ENCODE results near the gene SYNRG. TPM values are rescaled to one million over a fixed set of nuclear protein-coding genes. Genes with fewer than 3 reads are reported as not detected.
"Not testable (repeated sequence)": the region's sequence is repeated elsewhere in the genome, so short reads cannot be mapped to it uniquely, and the experiment has no call there.

SYNRG gene
- total RNA-seq, 1 donor from 2014 or later: 22.3 TPM

DNA sequence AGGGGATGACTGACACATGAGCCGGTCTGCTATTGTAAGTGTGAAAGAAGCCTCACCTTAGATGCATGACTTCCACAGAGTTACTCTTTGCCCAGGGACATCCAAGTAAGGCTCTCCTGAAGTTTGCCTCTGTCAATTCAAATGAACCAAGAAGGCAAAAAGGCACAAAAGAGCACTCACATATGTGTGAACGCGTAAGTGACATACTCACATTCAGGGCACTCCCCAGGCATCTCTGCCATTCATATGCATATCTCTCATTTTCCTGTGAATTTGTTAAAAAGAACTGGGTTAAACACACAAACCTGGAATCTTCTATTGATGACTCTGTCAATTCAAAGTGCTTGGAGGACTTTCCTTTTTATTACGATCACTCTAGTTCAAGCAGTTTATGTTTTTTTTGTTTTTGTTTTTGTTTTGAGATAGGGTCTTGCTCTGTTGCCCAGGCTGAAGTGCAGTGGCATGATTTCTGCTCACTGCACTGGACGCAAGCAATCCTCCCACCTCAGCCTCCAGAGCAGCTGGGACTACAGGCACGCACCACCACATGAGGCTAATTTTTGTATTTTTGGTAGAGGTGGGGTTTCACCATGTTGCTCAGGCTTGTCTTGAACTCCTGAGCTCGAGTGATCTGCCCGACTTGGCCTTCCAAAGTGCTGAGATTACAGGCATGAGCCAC lies 70.1 kb downstream of the SYNRG start:
- ATAC-seq: peak; percentile 48

DNA sequence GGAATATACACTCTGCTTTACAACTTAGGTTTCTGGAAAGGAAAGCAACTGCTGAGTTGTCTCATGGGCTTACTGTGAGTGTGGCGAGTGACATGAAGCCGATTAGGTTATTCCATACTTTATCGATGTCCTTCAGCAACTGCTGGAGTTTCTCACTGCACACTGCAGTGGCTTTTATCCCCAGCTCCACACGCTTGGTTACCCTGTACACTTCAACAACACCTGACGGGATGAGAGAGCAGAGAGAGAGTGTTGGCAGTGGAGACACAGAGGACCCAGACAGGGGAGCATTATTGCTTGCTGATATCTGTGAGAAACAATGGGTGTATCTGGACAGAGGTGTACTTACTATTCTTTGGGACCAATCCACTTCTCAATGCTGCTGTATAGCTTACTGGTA lies 73.3 kb downstream of the SYNRG start:
- ATAC-seq: no peak

DNA sequence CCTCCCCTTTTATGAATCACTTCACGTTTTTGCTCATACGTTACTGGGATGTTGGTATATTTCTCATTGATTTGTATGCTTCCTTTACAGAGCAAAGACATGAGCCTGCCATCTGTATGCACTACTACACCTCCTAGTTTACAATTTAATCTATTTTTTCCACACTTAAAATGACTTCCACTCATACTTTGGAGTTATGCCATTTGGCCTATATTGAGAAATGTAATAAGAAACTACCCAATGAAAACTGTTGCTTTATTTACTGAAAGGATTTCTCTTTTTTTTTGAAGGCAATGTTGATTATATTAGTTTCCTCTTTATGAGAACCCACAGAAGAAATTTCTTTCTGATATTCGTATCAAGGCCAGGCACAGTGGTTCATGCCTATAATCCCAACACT lies 76.5 kb downstream of the SYNRG start:
- no peak for ATAC-seq

DNA sequence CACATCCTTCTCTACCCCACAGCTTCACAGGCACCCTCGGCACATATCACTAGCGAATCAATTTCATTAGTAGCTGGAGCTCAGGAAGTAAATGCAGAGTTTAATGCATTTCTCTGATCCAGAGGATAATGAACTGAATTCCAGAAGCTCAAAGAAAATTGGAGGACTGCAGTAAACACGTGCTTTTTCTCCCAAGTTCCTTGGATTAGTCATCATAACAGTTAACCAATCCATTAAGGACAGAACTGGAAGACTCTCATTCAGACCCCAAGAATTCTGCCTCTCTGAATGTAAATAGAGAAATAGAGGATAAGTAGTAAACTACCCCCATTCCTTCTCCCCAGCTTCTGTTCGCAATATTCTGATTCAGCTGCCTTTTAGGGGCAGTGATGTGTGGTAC lies 78.8 kb downstream of the SYNRG start:
- no peak for ATAC-seq

DNA sequence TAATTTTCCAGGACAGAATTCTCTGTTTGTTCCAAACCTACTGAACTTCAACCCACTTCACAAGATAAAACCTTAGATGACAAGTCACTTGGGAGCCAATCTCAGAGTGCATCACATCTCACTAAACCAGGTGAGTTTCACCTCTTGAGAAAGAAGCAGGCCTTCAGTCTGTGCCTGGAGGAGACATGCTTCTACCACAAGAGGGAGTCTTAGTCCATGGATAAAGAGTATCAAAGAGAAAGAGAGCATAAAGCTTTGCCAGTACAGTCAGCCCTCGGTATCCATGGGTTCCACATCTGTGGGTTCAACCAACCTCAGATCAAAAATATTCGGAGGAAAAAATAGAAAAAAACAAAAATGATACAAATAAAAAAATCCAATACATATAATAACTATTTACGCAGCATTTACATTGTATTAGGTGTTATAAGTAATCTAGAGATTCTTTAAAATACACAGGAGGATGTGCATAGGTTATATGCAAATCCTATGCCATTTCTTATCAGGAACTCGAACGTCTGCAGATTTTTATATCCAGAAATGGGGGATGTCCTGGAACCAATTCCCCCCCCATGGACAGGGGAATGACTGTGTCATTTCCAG lies 81.9 kb downstream of the SYNRG start:
- peak; percentile 88 for ATAC-seq

DNA sequence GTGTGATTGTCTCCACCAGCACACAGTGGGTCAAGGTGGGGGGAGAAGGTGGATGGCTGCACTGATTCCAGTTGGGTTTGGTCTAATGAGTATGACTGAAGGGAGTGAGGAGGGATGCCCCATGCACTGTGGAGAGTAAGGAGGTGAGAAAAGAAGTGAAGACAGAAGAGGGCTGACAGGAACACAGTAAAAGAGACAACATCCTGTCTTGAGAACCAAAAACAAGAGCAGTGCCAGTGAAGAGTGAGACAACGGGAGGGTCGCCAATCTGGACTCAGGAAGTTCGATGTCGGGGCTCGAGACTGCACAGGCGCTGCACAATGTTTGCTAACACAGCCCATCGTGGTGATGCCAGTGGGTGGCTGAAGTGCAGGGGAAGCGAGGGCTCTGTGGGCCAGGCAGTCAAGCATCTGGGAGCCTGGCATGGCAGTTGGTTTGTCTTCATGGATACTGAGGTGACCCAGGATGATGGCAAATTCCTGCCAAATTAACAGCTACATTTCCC lies 85.5 kb downstream of the SYNRG start:
- no peak for ATAC-seq

DNA sequence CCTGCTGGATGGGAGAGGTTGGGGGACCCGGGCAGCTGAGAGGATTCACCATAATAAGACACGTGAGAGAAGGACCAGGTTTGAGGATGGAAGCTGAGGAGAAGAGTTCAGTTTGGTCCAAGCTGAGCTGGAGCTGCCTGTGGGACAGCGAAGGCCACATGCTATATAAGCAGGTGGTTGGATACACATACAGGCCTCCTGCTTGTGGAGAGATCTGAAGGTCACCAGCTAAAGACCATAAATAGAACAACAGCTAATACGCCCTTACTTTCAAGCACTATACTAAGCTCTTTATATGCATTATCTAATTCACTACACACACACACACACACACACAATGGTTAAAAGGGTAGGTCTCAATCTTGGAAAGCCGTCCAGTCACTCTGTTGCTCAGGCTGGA lies 87.4 kb downstream of the SYNRG start:
- ATAC-seq: no peak

DNA sequence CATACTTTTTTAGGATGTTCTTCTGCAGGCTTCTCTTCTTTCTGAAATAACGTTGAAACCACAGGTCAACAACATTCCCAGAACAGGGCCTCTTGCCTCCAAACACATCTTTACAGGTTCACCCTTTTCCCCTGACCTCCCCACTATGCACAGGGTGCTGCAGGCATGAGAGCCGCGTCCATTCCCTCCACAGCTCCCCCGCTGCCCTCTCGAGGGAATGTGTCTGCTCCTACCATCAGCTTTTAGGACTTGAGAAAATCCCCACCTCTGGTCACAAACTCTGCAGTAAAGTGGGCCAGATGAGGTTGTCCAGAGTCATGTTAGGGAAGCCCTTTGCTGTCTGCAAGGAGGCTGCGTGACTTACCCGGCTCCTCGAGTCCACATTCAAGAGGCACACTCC lies 89.0 kb downstream of the SYNRG start:
- no peak for ATAC-seq

DNA sequence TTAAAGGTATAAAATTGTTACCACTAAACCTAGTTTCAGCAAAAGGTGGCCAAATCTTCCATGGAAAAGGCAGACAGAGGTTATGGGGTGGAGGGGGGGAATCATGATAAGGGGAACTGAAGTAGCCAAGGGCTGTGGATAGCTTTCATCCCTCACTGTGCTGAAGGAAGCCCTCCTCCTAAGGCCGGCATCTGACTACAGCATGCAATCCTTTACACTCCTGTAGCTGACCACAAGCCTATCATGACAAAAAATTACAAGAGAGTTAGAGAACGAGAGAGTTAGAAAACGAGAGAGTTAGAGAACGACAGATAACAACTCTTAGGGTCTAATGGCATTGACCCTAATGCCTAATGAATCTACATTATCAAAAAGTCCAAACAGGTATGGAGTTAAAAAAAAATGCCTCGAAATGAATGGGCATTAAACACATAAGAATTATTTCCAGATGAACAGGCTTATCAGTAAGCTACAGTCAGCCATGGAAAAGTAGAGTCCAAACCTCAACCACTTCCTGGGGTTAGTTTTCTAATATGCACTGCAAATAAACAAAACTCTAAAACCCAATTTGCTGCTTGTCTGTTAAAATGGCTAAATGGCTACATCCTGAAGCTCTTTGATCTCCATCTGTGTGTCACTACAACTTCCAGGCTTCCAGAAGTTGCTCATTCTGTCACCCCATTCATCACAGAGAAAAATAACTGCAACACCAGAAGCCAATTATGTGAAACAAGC lies 89.8 kb downstream of the SYNRG start:
- ATAC-seq: no peak

DNA sequence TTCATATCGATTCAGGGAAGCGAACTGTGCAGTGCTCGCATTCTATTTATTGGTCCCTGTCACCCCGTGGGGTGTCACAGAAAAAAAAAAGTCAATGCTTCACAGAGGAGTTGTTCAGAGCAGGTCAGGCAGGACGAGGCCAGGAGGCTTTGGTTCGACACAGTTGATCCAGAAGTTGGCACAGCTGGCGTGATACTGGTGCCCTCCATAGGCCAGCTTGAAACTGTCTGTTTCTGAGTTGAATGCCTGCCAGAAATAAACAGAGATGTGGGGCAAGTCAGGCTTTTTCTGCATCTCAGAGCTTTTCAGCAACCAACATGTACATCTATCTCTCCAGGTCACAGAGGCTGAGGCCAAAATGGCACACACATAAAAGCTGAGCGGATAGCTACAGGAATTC lies 90.4 kb downstream of the SYNRG start:
- ATAC-seq: peak; percentile 46

DNA sequence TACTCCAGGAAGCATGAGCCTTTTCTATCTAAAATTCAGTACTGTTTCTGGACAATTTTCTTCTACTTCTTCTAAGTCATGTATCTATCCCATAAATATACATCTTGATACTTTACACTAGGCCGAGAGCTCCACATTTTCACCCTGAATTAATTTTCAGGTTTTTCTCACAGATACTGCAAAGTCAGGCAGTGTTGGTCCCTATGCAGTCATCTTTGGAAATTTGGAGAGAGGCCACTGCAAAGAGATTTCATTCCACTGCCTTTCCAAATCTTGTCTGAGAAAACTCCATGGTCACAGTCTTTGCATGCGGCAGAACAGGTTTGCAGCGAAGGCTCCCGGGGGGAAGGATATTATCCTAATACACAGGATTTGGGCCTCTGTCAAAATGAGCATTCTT lies 91.3 kb downstream of the SYNRG start:
- ATAC-seq: no peak

DNA sequence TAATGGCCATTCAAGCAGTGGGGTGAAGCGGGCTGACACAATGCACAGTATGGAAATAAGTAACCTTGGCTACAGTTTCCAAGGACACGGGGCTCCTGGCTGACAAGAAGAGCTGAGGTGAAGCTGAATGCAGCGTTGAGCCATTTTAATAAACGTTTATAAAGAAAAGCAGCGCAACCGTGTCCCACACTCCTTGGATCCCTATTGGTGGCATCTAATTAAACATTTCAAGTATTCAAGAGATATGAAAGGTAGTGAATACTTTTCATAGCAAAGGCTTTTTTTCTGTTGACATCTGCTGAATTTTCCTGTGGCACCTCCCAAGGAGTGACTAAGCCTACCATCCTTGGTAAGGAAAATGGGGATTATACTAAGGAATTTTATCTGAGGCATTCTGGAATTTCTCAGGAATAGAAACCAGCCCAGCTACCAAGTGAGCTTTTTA lies 93.1 kb downstream of the SYNRG start:
- ATAC-seq: no peak

DNA sequence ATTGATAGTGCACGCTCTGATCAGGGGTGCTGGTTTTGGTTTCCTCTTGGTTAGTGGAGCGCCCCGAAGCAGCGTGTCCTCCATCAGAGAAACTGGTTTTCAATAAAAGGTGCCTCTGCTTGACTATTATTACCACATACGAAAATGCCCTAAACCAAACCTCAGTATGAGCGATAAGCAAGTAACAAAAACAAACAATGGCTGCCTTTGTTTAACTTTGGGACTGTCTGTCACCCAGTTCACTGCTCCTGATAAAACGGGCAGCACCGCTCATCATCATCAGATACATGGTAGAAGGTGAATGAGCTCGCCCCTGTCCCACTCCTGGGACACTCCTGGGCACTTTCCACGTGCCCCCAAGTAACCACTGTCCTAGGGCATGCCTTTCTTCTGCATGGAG lies 95.5 kb downstream of the SYNRG start:
- no peak for ATAC-seq

DNA sequence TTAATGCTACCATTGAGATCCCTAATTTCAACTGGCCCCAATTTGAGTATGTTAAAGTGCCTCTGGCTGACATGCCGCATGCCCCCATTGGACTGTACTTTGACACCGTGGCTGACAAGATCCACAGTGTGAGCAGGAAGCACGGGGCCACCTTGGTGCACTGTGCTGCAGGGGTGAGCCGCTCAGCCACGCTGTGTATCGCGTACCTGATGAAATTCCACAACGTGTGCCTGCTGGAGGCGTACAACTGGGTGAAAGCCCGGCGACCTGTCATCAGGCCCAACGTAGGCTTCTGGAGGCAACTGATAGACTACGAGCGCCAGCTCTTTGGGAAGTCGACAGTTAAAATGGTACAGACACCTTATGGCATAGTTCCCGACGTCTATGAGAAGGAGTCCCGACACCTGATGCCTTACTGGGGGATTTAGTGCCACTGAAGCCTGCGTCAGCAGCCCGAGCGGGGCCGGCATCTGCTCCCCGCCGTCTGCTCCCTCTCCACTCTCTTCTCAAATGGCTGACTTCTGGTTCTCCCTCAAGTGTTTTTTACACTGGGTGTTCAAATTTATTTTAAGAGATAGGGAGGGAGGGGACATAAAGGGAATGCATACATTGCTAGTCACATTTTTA lies 96.7 kb downstream of the SYNRG start:
- ATAC-seq: no peak

DNA sequence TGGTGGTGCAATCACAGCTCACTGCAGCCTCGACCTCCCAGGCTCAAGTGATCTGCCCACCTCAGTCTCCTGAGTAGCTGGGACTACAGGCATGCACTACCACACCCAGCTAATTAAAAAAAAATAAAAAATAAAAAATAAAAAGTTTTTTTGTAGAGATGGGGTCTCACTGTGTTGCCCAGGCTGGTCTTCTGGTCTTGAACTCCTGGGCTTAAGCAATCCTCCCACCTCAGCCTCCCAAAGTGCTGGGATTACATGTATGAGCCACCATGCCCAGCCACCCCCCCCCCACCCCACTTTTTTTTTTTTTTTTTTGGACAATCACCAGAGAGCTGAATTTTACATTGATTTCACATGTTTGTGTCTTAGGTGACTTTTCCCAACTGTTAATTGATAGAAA lies 97.6 kb downstream of the SYNRG start:
- ATAC-seq: not testable (repeated sequence)

DNA sequence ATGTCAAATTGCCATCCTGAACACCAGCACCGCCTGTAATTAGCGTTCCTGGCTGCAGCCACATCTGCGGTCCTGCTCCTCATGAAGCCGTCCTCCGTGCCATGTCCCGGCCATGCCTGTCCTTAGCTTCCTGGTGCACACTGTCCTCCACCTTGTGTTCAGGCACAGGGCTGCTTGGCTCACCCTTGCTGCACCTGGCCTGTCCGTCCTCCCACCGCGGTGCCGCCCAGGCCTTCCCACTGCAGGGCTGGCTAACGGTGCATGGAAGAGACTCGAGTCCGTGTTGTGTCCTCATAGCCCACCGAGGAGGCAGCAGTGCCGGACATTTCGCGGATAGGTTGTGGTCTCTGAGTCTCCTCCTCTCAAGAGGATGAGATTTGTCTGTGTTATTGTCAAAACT lies 99.2 kb downstream of the SYNRG start:
- ATAC-seq: no peak

DNA sequence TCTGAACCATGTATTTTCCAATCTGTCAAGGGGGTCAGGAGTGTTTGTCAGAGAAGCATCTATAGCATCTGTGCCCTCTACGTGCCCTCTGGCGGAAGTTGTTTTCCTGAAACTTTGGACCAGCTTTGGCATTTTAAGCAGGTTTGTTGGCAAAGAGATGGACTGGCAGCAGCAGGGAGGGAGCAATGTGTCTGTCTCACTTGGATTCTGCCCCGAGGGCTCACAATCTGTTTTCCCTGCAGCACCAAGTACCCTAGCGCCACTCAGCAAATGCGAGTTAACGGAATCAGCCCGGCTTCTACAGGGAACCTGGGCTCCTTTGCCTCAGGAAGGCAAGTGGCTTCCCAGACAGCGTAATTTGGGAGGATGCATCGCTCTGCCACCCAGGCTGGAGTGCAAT lies 102.1 kb downstream of the SYNRG start:
- ATAC-seq: no peak

DNA sequence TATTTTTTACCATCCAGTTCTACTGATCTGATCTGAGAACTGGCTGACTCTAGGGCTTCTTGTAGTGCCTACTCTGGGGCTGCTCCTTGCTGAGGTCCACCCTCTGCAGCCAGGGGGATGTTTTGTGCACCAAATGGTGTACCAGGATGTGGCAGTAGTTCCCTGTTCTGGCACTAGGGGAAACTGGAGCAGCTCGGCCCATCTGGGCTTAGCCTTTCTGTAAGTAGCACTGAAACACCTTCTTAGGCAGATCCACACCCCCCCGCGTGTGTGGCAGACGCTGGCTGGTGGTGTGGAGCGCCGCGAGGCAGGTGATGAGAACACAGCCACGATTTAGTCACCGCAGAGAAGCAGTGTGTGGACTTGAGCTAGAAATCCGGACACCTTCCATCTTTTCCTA lies 102.5 kb downstream of the SYNRG start:
- peak; percentile 68 for ATAC-seq

DNA sequence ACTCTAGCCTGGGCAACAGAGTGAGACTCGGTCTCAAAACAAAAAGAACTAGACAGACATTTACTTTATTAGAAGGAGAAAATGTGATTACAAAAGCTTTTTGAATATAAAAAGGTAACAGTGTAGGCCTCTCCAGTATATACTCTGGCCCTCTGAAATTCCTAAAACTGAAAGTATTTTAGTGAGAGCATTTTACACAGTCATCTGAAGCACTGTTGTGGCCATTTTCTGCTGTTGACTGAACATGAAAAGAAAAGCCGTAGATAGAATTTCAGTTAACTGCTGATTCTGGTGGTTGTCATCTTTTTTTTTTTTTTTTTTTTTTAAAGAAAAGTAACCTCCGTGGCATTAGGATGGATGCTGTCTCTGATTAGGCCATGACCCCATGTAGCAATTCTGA lies 103.9 kb downstream of the SYNRG start:
- no peak for ATAC-seq

DNA sequence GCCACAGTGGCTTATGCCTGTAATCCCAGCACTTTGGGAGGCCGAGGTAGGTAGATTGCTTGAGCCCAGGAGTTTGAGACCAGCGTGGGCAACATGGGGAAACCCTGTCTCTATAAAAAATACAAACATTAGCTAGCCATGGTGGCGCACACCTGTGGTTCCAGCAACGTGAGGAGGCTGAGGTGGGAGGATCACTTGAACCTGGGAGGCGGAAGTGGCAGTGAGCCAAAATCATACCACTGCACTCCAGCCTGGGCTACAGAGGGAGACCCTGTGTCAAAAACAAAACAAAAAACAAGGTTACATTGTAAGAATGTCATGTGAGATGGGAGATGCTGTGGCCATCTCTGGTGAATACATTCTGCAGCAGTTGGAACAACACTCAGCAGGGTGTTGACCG lies 106.1 kb downstream of the SYNRG start:
- ATAC-seq: no peak

DNA sequence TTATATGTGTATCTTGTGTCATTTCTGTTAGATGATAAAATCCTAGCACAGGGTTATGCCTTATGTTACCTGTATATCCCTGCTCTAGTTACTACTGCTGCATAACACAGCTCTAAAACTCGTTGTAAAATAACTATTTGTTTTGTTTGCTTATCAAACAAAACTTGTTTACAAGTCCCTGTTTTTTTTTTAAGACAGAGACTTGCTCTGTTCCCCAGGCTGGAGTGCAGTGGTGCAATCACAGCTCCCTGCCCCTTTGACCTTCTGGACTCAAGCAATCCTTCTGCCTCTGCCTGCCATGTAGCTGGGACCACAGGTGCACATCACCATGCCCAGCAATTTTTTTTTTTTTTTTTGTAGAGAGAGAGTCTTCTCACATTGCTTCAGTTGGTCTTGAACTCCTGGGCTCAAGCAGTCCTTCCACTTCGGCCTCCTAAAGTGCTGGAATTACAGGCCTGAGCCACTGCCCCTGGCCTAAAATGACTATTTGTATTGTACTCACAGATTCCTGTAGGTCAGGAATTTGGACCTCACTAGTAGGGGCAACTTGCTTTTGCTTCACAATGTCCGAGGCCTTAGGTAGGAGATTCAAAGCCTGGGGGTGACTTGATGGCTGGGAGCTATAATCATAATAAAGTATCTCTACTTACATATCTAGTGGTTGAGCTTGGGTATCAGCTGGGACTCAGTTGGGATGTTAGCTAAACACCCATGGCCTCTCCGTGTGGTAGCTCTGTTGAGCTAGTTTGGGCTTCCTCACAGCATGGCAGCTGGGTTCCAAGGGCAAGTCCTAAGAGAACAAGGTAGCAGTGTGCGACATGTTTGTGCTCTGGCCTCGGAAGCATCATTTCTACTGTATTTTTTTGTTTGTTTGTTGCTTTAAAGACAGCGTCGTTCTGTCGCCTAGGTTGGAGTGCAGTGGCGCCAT lies 106.9 kb downstream of the SYNRG start:
- ATAC-seq: no peak

DNA sequence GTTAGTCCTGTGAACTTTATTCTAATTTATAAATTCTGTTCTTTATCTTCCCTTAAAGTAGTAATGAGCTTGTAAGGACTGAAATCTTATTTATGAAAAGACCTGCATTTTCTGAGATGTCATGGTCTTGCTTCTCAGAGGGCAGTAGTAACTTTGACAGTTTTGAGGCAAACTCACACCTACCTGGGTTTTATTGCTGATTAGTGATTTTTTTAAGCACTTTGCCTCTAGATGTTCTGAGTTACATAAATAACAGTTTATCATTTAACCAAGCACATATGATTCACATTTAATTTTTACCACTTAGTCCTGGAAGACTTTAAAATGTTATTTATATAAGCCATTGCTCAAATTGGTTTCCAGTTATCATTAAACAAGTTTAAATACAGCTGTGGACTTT lies 108.8 kb downstream of the SYNRG start:
- no peak for ATAC-seq
